Astrocyte of the spinal cord (primary cell): ENCODE measurements around the gene HP1BP3.

Experiments
- DNase-seq: peaks from one replicate; pipeline ENCODE4 v3.0.0; 2011; ENCODE audit warnings: low read depth, low spot score
- H3K4me3 ChIP-seq: 2 replicates; pipeline ENCODE4 v1.5.1; 2011; ENCODE audit warnings: low read depth, mild to moderate bottlenecking, low read length, moderate library complexity
- in situ Hi-C: cut with HindIII; loops from 2 replicates; pipeline ENCODE4 v1.10.0; 2017; ENCODE audit warnings: low sequenced_read_pairs
- TF ChIP-seq, protein P1 (sequence below): IDR thresholded peaks from 2 replicates; pipeline ENCODE4 v1.5.1; 2012; ENCODE audit warnings: low read depth, mild to moderate bottlenecking, low read length, inconsistent platforms

The HP1BP3 gene

DNA sequence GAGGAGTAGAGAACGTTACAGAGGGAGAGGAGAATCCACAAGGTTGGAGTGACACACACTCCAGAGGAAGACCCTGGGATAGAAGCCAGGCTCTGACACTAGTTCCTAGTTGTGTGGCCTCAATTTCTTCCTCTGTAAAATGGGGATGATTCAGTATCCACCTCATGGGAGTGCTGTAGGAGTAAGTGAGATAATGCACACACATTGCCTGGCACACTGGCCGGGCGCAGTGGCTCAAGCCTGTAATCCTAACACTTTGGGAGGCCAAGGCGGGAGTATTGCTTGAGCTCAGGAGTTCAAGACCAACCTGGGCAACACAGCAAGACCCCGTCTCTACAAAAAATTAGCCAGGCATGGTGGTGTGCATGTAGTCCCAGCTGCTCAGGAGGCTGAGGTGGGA, 78.2 kb downstream of the HP1BP3 start:
- no peak for DNase-seq
- no peak overlapping the region for H3K4me3 ChIP-seq
- TF ChIP-seq, protein P1, sequence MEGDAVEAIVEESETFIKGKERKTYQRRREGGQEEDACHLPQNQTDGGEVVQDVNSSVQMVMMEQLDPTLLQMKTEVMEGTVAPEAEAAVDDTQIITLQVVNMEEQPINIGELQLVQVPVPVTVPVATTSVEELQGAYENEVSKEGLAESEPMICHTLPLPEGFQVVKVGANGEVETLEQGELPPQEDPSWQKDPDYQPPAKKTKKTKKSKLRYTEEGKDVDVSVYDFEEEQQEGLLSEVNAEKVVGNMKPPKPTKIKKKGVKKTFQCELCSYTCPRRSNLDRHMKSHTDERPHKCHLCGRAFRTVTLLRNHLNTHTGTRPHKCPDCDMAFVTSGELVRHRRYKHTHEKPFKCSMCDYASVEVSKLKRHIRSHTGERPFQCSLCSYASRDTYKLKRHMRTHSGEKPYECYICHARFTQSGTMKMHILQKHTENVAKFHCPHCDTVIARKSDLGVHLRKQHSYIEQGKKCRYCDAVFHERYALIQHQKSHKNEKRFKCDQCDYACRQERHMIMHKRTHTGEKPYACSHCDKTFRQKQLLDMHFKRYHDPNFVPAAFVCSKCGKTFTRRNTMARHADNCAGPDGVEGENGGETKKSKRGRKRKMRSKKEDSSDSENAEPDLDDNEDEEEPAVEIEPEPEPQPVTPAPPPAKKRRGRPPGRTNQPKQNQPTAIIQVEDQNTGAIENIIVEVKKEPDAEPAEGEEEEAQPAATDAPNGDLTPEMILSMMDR, result no peak
- in situ Hi-C loops, result no loop called here

DNA sequence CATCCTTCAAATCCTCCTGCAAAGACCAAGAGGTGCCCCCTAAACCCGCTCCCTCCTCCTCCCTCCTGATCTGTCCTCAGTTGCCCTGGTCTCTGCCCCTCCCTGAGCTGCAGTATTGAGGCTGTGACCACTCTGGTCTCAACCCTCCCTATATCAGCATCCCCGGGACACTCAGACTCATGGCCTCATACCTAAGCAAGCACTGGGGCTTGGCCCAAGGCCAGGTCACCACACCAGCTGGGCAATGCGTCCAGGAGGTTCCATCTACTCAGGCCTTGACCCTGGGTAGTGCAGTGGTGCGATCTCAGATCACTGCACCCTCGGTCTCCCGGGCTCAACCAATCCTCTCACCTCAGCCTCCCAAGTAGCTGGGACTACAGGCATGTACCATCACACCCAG, 79.0 kb downstream of the HP1BP3 start:
- no peak overlapping the region for H3K4me3 ChIP-seq
- DNase-seq, result no peak
- in situ Hi-C loops, result no loop called here
- TF ChIP-seq, protein P1, result no peak

DNA sequence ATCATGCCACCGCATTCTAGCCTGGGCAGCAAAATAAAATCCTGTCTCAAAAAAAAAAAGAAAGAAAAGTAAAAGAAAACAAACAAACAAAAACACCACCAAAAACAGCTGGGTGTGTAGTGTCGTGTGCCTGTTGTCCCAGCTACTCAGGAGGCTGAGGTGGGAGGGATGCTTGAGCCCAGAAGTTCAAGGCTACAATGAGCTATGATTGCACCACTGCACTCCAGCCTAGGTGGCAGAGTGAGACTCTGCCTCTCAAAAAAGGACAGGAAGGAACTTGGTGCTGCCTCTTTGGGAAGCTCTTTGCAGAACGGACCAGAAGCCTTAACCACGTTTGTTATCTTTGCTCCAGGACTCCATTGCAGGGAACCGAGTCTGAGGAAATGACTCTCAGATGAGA, 80.3 kb downstream of the HP1BP3 start:
- no peak overlapping the region for H3K4me3 ChIP-seq
- in situ Hi-C loops, result no loop called here
- DNase-seq, result no peak
- TF ChIP-seq, protein P1, result no peak

DNA sequence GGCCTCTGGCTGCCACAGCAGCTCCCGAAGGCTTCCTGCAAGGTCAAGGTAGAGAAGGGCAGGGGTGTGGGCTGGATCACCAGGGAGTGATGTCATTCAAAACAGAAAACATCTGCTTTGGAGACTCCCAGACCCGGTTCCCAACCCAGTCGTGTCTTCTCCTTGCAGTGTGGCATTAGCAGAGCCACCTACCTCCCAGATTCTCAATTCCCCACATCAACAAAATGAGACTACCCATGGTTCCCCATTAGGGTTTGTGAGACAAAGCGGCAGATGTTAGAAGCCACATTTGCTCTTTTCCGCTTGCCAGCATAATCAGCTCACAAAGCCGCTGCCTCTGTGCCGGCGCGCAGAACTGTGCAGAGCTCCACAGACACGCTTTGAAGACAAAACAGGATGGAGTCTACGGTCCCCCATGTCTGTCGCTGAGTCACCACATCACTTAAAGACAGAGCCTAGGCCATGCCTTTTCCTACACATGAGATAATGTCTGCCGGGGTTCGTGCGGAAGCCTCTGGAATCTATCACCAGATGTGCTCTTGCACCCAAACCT, 81.8 kb downstream of the HP1BP3 start:
- H3K4me3 ChIP-seq, result no peak overlapping the region
- in situ Hi-C loops, result no loop called here
- TF ChIP-seq, protein P1, result no peak
- no peak for DNase-seq

DNA sequence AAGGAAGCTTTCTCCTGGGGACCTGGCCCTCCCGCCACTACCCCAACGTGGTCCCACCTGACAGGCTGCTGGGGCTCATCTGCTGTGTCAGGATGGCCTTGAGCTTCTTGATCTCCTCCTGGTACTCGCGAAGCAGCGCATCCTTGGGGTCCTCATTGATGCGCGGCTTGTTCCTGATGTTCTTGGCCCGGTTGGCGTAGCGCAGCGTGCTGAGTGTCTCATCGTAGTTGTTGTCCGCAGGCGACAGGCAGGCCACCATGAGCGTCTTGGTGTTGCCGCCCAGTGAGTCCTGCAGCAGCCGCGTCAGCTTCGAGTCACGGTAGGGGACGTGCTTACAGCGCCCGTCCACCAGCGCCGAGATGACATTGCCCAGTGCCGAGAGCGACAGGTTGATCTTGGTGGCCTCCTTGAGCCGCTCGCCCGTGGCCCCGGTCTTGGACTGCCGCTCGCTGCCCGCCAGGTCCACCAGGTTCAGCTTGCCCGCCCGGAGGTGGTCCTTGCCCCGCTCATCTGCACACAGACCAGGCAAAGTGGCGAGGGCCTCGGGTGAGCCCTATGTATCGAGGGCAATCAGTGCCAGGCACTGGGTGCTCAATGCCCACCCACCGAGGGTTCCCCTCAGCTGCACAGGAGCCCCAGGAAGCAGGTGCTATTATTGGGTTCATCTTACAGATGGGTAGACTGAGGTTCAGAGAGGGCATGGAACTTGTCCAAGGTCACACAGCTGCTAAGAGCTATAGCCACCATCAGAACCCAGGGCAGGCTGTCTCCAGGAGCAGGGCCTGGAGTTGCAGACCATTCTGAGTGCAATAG, 82.5 kb downstream of the HP1BP3 start:
- no peak overlapping the region for H3K4me3 ChIP-seq
- in situ Hi-C loops, result no loop called here
- TF ChIP-seq, protein P1, result no peak
- no peak for DNase-seq

DNA sequence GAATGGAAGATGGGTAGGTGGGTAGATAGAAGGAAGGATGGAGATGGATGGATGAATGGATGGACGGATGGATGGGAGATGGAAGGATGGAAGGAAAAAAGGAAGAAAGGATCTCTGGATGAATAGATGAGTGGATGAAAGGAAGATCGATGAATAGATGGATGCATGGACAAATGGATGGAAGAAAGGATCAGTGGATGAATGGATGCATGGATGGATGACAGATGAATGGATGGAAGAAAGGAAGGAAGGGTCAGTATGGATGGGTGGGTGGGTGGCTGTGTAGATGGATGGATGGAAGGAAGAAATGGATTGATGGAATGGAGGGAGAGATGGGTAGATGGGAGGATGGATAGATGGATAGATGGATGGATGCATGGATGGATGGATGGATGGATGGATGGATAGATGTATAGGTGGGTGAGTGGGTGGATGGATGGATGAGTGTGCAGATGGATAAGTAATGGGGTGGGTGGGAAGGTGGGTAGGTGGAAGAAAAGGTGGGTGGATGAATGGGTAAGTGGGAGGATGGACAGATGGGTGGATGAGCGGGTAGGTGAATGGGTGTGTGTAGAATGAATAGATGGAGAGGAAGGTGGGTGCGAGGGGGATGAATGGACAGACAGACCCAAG, 83.9 kb downstream of the HP1BP3 start:
- TF ChIP-seq, protein P1, result no peak
- DNase-seq, result no peak
- H3K4me3 ChIP-seq, result no peak overlapping the region
- in situ Hi-C loops, result no loop called here
